Neuronal stem cell (in vitro differentiated cells): ENCODE data around the gene VPS54.

Experiments
- DNase-seq: peaks from one replicate; pipeline ENCODE4 v3.0.0-alpha.2; 2013; ENCODE audit warnings: low spot score
- H2AFZ ChIP-seq: one replicate; pipeline ENCODE4 v1.6.1; 2013; ENCODE audit warnings: mild to moderate bottlenecking, low read length, inconsistent platforms
- H2AK5ac ChIP-seq: 2 replicates; pipeline ENCODE4 v1.6.1; 2013; ENCODE audit warnings: low read depth, mild to moderate bottlenecking, inconsistent platforms, low read length, moderate library complexity, mixed read lengths
- H2BK120ac ChIP-seq: 2 replicates; pipeline ENCODE4 v1.6.1; 2013; ENCODE audit warnings: low read depth, mild to moderate bottlenecking, inconsistent platforms, low read length, moderate library complexity, mixed read lengths
- H2BK12ac ChIP-seq: one replicate; pipeline ENCODE4 v1.6.1; 2013; ENCODE audit warnings: low read length, inconsistent platforms
- H2BK15ac ChIP-seq: 2 replicates; pipeline ENCODE4 v1.6.1; 2013; ENCODE audit warnings: mild to moderate bottlenecking, low read length, inconsistent platforms, mixed read lengths
- H2BK5ac ChIP-seq: one replicate; pipeline ENCODE4 v1.6.1; 2013; ENCODE audit warnings: inconsistent platforms, mild to moderate bottlenecking, low read length, moderate library complexity
- H3K14ac ChIP-seq: one replicate; pipeline ENCODE4 v1.6.1; 2013; ENCODE audit warnings: low read length, inconsistent platforms
- H3K18ac ChIP-seq: 2 replicates; pipeline ENCODE4 v1.6.1; 2013; ENCODE audit warnings: low read length, inconsistent platforms
- H3K23ac ChIP-seq: 2 replicates; pipeline ENCODE4 v1.6.1; 2013; ENCODE audit warnings: low read depth, mild to moderate bottlenecking, mixed read lengths, low read length, inconsistent platforms; ENCODE audit not compliant: poor library complexity
- H3K27ac ChIP-seq: replicated peaks from 3 replicates; pipeline ENCODE4 v1.5.1; 2013; ENCODE audit warnings: low read length, inconsistent platforms
- H3K27me3 ChIP-seq, 3 experiments: 2 replicates each; pipeline ENCODE4 v1.6.1; 2013; ENCODE audit warnings: low read length in 3 of 3, mild to moderate bottlenecking in 2 of 3, inconsistent platforms in 1 of 3, low read depth in 1 of 3, mixed read lengths in 1 of 3, moderate library complexity in 1 of 3; ENCODE audit not compliant: control insufficient read depth in 3 of 3, insufficient read depth in 3 of 3
- H3K36me3 ChIP-seq, 2 donors: replicated peaks in 1 of 2; 2 replicates each; pipeline ENCODE4 v1.6.1; 2013; ENCODE audit warnings: low read length in 2 of 2; ENCODE audit not compliant: control insufficient read depth in 2 of 2, insufficient read depth in 2 of 2
- H3K4ac ChIP-seq: 2 replicates; pipeline ENCODE4 v1.6.1; 2013; ENCODE audit warnings: inconsistent platforms, mild to moderate bottlenecking, low read length, moderate library complexity
- H3K4me1 ChIP-seq, 2 donors: 1 replicate in 1 of 2; 2 replicates in 1 of 2; pipeline ENCODE4 v1.6.1; 2013; ENCODE audit warnings: low read length in 2 of 2, low read depth in 1 of 2; ENCODE audit not compliant: control insufficient read depth in 2 of 2, insufficient read depth in 1 of 2
- H3K4me2 ChIP-seq: one replicate; pipeline ENCODE4 v1.6.1; 2013; ENCODE audit warnings: mild to moderate bottlenecking, low read length, inconsistent platforms; ENCODE audit not compliant: insufficient read depth, poor library complexity, severe bottlenecking
- H3K4me3 ChIP-seq, 2 donors: 2 replicates each; pipeline ENCODE4 v1.5.1; 2013; ENCODE audit warnings: low read length in 2 of 2, mild to moderate bottlenecking in 2 of 2, inconsistent platforms in 1 of 2, moderate library complexity in 1 of 2
- H3K79me1 ChIP-seq: one replicate; pipeline ENCODE4 v1.6.1; 2013; ENCODE audit warnings: low read depth, mild to moderate bottlenecking, inconsistent platforms, low read length, moderate library complexity
- H3K9ac ChIP-seq: one replicate; pipeline ENCODE4 v1.6.1; 2013; ENCODE audit warnings: mild to moderate bottlenecking, low read depth, low read length, inconsistent platforms; ENCODE audit not compliant: poor library complexity
- H3K9me3 ChIP-seq, 2 donors: replicated peaks in 1 of 2; 2 replicates each; pipeline versions ENCODE3 to v1.6.1; 2013; ENCODE audit warnings: low read length in 2 of 2, mild to moderate bottlenecking in 2 of 2, inconsistent platforms in 1 of 2, low read depth in 1 of 2, mixed read lengths in 1 of 2, moderate library complexity in 1 of 2; ENCODE audit not compliant: control insufficient read depth in 2 of 2, insufficient read depth in 1 of 2
- H4K8ac ChIP-seq: one replicate; pipeline ENCODE4 v1.6.1; 2013; ENCODE audit warnings: low read depth, mild to moderate bottlenecking, inconsistent platforms, low read length, moderate library complexity
- H4K91ac ChIP-seq: one replicate; pipeline ENCODE4 v1.6.1; 2013; ENCODE audit warnings: low read length, low read depth, mild to moderate bottlenecking, inconsistent platforms; ENCODE audit not compliant: poor library complexity
- WGBS, 2 donors: extraction: QIAGEN DNeasy Blood & Tissue Kit; methylation state at CpG; one replicate each; pipeline ENCODE4 v1.1.7; 2013; ENCODE audit warnings: missing lambda C conversion rate in 2 of 2, mixed read lengths in 1 of 2; ENCODE audit not compliant: insufficient read length in 2 of 2, insufficient replicate concordance in 1 of 2; ENCODE audit errors: extremely low coverage in 2 of 2; 5-methylcytosine and 5-hydroxymethylcytosine counted together

The VPS54 gene

DNA sequence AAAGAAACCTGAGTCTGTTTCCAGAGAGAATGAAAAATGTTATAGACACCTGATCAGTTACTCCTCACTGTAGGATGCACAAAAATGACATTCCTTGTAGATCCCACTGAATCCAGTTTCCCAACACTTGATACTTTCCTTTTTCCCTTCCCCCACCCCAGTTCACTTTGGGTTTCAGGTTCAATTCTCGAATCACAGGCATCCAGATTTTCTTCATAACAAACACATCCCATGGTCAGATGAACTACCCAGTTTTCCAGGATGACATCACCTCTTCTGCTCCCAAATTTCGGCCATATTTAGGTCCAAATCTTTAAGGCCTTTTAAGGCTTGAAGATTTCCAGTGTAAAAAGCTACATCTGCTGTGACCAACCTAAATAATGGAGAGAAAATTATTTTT lies 126.1 kb downstream of the VPS54 start:
- no peak overlapping the region for H3K4me3 ChIP-seq
- no peak overlapping the region for H3K4me2 ChIP-seq
- no peak overlapping the region for H2AFZ ChIP-seq
- no peak overlapping the region for H3K4ac ChIP-seq
- H3K9ac ChIP-seq: no peak overlapping the region
- H3K4me1 ChIP-seq: no peaks in the 10 kb centered on the region
- H3K27me3 ChIP-seq: no peaks in the 10 kb centered on the region
- H3K79me1 ChIP-seq: no peaks in the 10 kb centered on the region
- H4K8ac ChIP-seq: no peak overlapping the region
- no peak overlapping the region for H2BK12ac ChIP-seq
- no peak overlapping the region for H3K18ac ChIP-seq
- no peak overlapping the region for H2BK120ac ChIP-seq
- no peak overlapping the region for H3K14ac ChIP-seq
- H3K27ac ChIP-seq: no peak overlapping the region
- no peak overlapping the region for H2BK15ac ChIP-seq
- peaks cover 2 to 96% of the 10 kb centered on the region in 2 donors for H3K36me3 ChIP-seq
- no peak overlapping the region for H2AK5ac ChIP-seq
- no peak for DNase-seq
- H3K9me3 ChIP-seq: no peaks in the 10 kb centered on the region
- H4K91ac ChIP-seq: no peak overlapping the region
- H2BK5ac ChIP-seq: no peak overlapping the region
- WGBS, 2 donors: no CpG with 5 or more reads among the region's 2 CpGs
- H3K23ac ChIP-seq: no peak overlapping the region

DNA sequence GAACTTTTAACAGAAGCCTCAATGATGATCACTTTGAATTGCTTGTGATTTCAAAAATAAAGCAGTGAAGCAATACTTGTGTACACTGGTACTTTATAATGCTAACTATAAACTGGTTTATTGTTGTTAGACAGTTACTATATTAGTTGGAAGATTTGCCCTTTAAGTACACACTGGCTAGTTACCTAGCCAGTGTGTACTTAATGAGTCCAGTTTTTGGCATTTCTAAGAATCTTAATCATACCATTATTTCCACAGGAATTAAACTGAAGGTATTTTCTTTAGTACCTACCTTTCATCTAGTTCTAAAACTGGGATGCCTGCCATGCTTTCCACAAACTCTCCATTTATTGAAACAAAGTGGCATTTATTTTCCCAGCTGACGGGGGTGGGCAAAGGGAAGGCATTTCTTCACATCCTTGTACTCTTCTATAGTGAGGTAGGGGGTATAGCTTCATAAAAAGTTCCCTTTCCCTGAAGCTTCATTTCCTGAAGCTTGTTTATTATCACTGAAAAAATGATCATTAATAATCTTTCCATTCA lies 127.7 kb downstream of the VPS54 start:
- no peaks in the 10 kb centered on the region for H3K4me1 ChIP-seq
- H4K8ac ChIP-seq: no peak overlapping the region
- H3K9me3 ChIP-seq: no peaks in the 10 kb centered on the region
- H2BK5ac ChIP-seq: no peak overlapping the region
- H3K9ac ChIP-seq: no peak overlapping the region
- H3K4me3 ChIP-seq: no peak overlapping the region
- H3K4me2 ChIP-seq: no peak overlapping the region
- no peak for DNase-seq
- no peak overlapping the region for H3K4ac ChIP-seq
- H3K23ac ChIP-seq: no peak overlapping the region
- H2AK5ac ChIP-seq: no peak overlapping the region
- peaks cover 1 to 96% of the 10 kb centered on the region in 2 donors for H3K36me3 ChIP-seq
- no peaks in the 10 kb centered on the region for H3K79me1 ChIP-seq
- no peak overlapping the region for H3K14ac ChIP-seq
- no peak overlapping the region for H2BK120ac ChIP-seq
- no peak overlapping the region for H4K91ac ChIP-seq
- H3K27ac ChIP-seq: no peak overlapping the region
- H3K18ac ChIP-seq: no peak overlapping the region
- no peak overlapping the region for H2BK15ac ChIP-seq
- no CpG with 5 or more reads among the region's 1 CpG for WGBS, 2 donors
- H3K27me3 ChIP-seq: no peaks in the 10 kb centered on the region
- H2BK12ac ChIP-seq: no peak overlapping the region
- H2AFZ ChIP-seq: no peak overlapping the region

DNA sequence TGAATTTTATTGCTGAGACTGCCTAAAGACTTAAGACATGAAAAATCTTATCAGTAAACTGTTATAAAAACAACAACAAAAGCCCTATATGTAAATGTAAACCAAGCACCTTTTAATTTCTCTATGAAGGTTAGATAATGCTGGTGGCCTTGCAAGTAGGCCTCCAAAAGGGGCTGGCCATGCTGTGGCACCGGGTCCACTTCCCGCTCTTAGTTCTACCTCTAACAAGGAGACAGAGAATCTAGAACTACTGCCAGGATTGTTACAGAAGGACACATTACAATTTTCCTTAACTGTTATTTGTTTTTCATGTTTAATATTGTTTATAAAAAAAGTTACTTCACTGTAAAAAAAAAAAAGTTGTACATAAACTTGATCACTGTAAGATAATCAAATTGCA lies 128.6 kb downstream of the VPS54 start:
- Histone ChIP-seq H3K18ac (no peak overlapping the region), H3K14ac (no peak overlapping the region), H3K4me3 (no peak overlapping the region), H3K36me3 (peaks cover 6 to 96% of the 10 kb centered on the region in 2 donors), H3K4me2 (no peak overlapping the region), H4K91ac (no peak overlapping the region), H3K27me3 (no peaks in the 10 kb centered on the region), H3K4me1 (no peaks in the 10 kb centered on the region), H4K8ac (no peak overlapping the region), H2BK120ac (no peak overlapping the region), H2AK5ac (no peak overlapping the region), H3K9ac (no peak overlapping the region), H3K79me1 (no peaks in the 10 kb centered on the region), H3K27ac (no peak overlapping the region), H3K9me3 (no peaks in the 10 kb centered on the region), H3K23ac (no peak overlapping the region), H2BK5ac (no peak overlapping the region), H2BK12ac (no peak overlapping the region), H2AFZ (no peak overlapping the region), H2BK15ac (no peak overlapping the region), H3K4ac (no peak overlapping the region)
- DNase-seq: no peak
- no CpG with 5 or more reads among the region's 2 CpGs for whole genome bisulfite sequencing, 2 donors

DNA sequence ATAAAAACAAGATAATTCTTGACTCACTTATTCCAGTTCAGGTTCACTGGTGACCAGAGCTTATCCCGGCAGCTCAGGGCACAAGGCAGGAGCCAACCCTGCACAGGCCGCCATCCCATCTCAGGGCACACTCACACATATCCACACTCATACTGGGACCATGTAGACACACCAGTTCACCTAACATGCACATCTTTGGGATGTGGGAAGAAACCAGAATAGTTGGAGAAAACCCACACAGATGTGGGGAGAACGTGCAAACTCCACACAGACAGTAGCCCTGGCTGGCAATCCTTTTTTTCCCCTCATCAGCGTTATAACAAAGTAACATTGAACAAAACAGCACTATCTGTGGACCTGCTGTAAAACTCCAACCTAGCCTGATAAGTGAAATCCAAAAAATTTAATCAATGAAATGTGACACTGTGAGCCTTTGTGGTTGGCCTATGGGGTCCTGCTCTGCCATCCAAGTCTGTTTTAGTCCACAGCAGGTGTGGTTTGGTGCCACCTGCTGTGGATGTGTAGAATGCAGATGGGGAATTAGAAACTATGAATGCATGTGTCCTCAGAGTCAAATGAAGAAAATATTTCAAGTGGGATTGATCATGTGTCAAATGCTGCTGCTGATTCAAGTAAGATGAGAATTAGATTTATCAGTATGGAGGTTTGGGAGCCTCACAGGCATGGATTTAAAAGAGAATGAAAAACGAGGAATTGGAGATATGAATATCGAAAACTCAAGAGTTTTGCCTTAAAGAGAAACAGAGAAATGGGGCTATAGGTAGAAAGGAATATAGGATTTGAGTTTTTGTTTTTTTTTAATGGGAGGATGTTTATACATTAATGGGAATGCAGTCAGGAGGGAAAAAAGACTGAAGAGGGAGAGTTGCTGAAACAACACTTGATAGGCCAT lies 130.5 kb downstream of the VPS54 start:
- Histone ChIP-seq H3K18ac (no peak overlapping the region), H2BK12ac (no peak overlapping the region), H3K36me3 (peaks cover 6 to 99% of the 10 kb centered on the region in 2 donors), H3K4me1 (no peaks in the 10 kb centered on the region), H3K14ac (no peak overlapping the region), H3K27me3 (no peaks in the 10 kb centered on the region), H3K4me2 (no peak overlapping the region), H3K23ac (no peak overlapping the region), H4K8ac (no peak overlapping the region), H3K4ac (no peak overlapping the region), H2AFZ (no peak overlapping the region), H2BK5ac (no peak overlapping the region), H4K91ac (no peak overlapping the region), H3K79me1 (no peaks in the 10 kb centered on the region), H3K9ac (no peak overlapping the region), H3K4me3 (no peak overlapping the region), H2BK15ac (no peak overlapping the region), H2AK5ac (no peak overlapping the region), H3K27ac (no peak overlapping the region), H2BK120ac (no peak overlapping the region), H3K9me3 (no peaks in the 10 kb centered on the region)
- WGBS, 2 donors: 100% methylated on average over 2 of the region's 6 CpGs; no CpG with 5 or more reads in 1 of the 2 donors
- peak; percentile 41 for DNase-seq
